NCI-H2227 (cell line): ENCODE results near the gene GEN1.
"Not testable (repeated sequence)": the region's sequence is repeated elsewhere in the genome, so short reads cannot be mapped to it uniquely, and the experiment has no call there.

Experiments used
- DNase-seq: peaks from one replicate; lab custom pipeline; 2025; ENCODE audit not compliant: unreplicated experiment; lab: John Stamatoyannopoulos, UW

Gene GEN1

DNA sequence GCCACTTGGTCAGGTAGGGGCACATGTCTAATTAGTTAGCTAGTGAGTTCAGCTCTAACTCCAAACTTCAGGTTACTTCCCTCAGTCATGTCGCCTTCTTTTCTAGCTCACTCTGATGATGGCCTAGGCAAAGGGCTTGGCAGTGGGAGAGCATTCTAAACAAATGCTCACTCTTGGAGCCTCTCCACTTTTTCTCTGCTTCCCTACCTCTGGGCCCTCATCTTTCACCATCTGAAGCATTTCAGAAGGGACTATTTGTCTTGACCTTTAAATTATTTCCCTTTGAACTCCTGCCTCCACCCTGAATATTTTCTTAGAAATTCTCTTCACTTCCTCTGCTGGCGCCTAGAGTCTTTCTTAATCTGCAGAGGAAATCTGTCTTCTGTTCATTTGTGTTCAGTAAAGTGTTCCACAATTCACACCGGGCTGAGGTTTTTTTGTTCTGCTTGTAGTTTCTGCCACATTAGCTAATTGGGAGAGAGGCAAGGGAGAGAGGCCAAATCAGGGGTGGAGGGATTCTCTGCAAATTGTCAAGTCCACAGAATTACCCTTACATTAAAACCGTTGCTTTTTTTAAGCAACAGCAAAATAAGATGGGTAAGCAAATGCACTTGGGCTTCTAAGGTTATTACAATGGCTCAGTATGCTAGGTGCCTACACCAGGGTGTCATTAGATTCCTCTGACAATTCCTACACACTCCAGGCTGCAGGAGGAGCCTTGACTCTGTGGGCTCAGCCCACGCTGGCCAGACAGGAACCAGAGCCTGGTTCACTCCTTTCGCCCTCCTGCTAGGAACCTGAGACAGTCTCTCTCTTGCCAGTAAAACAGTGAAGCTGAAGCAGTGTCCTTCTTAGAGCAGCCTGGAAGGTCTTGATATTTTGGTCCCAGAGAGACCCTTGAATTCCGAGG, 67.9 kb downstream of the GEN1 start:
- DNase-seq, result peak; percentile 44

DNA sequence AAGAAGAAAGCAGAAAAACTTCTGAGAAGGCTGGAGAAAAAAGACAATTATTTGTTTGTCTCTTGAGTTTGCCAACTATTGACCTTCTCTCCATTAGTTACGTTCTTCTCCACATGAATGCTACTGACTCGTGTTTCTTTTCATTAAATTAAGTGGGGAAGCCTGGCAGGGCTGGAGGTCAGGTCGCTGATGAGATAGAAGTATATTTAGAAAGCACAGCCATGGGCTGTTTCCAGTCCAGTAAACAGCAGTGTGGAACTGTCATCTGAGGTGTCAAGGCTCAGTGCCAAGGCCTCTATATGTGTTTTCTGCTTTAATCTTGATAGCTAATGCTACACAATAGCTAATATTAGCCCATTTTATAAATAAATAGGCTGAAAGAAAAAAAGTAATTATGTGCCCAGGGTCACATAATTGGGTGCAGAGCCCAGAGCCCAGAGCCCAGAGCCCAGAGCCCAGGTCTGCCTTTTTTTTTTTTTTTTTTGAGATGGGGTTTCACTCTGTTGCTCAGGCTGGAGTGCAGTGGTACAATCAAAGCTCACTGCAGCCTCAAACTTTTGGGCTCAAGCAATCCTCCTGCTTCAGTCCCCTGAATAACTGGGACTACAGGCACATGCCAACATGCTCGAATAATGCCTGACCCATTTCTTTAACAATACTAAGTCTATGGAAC, 68.6 kb downstream of the GEN1 start:
- peak; percentile 44 for DNase-seq

DNA sequence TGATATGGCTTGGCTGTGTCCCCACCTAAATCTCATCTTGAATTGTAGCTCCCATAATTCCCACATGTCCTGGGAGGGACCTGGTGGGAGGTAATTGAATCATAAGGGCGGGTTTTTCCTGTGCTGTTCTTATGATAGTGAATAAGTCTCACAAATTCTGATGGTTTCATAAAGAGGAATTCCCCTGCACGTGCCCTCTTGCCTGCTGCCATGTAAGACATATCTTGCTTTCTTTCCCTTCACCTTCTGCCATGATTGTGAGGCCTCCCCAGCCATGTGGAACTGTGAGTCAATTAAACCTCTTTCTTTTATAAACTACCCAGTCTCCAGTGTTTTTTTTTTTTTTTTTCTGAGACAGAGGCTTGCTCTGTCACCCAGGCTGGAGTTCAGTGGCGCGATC, 69.7 kb downstream of the GEN1 start:
- DNase-seq, result not testable (repeated sequence)

DNA sequence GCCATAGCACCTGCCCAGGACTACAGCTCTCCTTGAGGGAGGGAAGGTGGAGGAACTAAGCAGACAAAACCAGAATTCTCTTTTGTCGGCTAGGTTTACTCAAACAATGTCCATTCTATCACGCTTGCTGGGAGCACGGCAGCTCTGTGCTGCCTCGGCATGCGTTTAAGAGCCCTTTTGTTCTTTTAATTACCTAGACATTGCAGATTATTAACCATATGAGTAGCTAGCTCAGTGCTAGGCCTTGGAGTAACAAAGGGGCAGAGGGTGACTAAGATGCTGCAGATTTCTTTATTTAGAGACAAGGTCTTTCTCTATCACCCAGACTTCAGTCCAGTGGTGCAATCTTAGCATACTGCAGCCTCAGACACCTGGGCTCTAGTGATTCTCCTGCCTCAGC, 73.4 kb downstream of the GEN1 start:
- DNase-seq, result no peak

DNA sequence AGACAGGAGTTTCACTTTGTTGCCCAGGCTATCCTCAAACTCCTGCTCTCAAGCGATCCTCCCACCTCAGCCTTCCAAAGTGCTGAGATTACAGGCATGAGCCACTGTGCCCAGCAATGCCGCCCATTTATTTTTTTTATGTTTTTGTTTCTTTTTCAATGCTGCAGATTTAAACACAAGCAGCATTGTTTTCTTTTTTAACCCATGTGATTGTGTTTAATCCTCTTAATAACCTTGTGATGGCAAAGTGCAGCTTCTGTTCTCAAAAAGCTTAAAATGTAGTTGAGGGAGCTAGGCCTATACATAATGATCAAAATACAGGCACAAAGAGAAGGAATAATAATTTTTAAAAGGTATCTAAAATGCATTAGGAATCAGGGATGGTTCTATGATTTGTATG, 73.8 kb downstream of the GEN1 start:
- no peak for DNase-seq

DNA sequence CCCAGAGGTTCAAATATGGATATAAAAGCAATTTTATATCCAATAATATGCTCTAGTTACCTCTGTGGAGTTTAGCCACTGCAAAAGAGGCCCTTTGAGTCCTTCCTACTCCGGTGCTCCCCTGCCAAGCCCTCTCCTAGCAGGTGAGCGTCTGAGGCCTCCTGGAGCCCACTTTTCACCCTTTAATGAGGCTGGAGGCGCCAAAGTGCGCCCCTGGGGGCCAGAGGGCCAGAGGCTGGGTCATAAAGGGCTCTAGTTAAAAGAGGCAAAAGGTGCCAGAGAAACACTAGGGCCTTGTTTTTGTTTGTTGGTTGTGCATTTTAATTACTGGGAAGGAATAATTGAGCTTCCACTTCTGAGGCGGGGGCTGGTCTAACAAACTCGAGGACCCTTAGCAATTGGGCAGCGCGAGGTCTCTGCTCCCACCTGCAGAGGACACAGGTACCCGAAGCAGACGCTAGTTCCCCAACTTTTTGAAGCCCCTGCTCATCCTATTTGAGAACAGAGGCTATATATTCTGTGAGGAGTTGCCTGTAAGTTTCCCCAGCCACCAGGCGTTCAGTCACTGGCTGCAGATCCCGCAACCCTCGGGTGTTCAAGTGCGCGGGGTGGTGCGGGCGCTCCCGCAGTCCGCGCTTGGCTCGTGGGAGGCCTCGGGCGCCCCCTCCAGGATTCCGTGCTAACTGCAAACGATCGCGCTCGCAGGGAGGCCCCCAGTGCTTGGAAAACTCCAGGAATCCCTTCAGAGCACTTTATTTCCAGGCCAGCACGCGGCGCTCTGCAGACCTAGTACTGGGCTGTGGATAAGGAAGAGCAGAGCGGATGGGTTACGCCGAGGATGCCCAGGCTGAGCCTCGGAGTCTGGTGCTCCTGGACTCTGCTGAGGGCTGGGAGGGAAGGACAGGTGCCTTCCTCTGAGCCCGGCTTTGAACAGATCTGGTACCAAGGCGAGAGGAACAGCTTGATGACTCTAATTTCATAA, 76.4 kb downstream of the GEN1 start:
- peak; percentile 95 for DNase-seq

DNA sequence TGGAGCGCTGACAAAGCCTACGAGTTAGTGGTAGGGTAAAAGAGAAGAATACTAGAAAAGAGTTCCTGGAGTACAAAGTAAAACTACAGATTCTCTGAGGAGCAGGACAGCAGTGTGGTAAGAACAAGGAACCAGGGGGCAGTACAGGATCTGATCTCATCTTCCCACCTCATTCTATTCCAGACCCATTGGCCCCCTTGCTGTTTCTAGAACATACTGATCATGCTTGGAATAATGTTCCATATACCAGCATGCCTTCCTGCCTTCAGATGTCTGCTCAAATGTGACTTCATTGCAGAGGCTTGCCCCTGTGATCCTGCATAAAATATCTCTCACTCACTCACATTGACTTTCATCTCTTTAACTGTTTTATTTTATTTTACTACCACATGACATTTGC, 81.6 kb downstream of the GEN1 start:
- DNase-seq, result no peak
